ENCODE data around the gene PRKAR1B.

PRKAR1B gene

GRCh38 chr7:727104-727805, at the start of gene PRKAR1B:
Gene PRKAR1B, minus strand, starts transcription at chr7:727281. Its CDS starts 15,776 bp downstream, at chr7:711505.
- DNase-seq (ENCODE audit: low read depth) = no peak

GRCh38 chr7:776381-776780, 49.3 kb upstream of the PRKAR1B start:
- DNase-seq (ENCODE audit: low read depth) = no peak

GRCh38 chr7:774161-775109, 47.4 kb upstream of the PRKAR1B start:
- peak; percentile 26 for DNase-seq (ENCODE audit: low read depth)

GRCh38 chr7:773622-773915, 46.5 kb upstream of the PRKAR1B start:
- no peak for DNase-seq (ENCODE audit: low read depth)

GRCh38 chr7:772861-773621, 46.0 kb upstream of the PRKAR1B start:
- DNase-seq (ENCODE audit: low read depth) = no peak

- DNase-seq (ENCODE audit: low read depth) = no peak
Measured at GRCh38 chr7:772392-772791, 45.3 kb upstream of the PRKAR1B start.

- DNase-seq (ENCODE audit: low read depth) = no peak
Measured at GRCh38 chr7:772005-772294, 44.9 kb upstream of the PRKAR1B start.

- DNase-seq (ENCODE audit: low read depth) = no peak
Measured at GRCh38 chr7:771234-772004, 44.3 kb upstream of the PRKAR1B start.

GRCh38 chr7:770741-771166, 43.7 kb upstream of the PRKAR1B start:
- no peak for DNase-seq (ENCODE audit: low read depth)

GRCh38 chr7:770336-770735, 43.3 kb upstream of the PRKAR1B start:
- DNase-seq (ENCODE audit: low read depth) = no peak

- DNase-seq (ENCODE audit: low read depth) = no peak
Measured at GRCh38 chr7:768881-769504, 41.9 kb upstream of the PRKAR1B start.

GRCh38 chr7:767941-768731, 41.1 kb upstream of the PRKAR1B start:
- no peak for DNase-seq (ENCODE audit: low read depth)

- DNase-seq (ENCODE audit: low read depth) = no peak
Measured at GRCh38 chr7:767580-767940, 40.5 kb upstream of the PRKAR1B start.

GRCh38 chr7:765383-765782, 38.3 kb upstream of the PRKAR1B start:
- no peak for DNase-seq (ENCODE audit: low read depth)

- no peak for DNase-seq (ENCODE audit: low read depth)
Measured at GRCh38 chr7:763762-764161, 36.7 kb upstream of the PRKAR1B start.

- no peak for DNase-seq (ENCODE audit: low read depth)
Measured at GRCh38 chr7:762885-763284, 35.8 kb upstream of the PRKAR1B start.

- DNase-seq (ENCODE audit: low read depth) = no peak
Measured at GRCh38 chr7:761631-762030, 34.5 kb upstream of the PRKAR1B start.

GRCh38 chr7:761101-761500, 34.0 kb upstream of the PRKAR1B start:
- DNase-seq (ENCODE audit: low read depth) = no peak

GRCh38 chr7:760006-760405, 32.9 kb upstream of the PRKAR1B start:
- no peak for DNase-seq (ENCODE audit: low read depth)

GRCh38 chr7:759569-759968, 32.5 kb upstream of the PRKAR1B start:
- DNase-seq (ENCODE audit: low read depth) = no peak

- no peak for DNase-seq (ENCODE audit: low read depth)
Measured at GRCh38 chr7:757741-758163, 30.7 kb upstream of the PRKAR1B start.

All from T-helper 22 cell (primary cell).